GM21526 (cell line): Measurements from ENCODE around the gene SOAT2.
"Not testable (repeated sequence)": the region's sequence is repeated elsewhere in the genome, so short reads cannot be mapped to it uniquely, and the experiment has no call there.

Source experiments
- ATAC-seq: cut with Tn5 transposase; IDR thresholded peaks from one replicate; pipeline ENCODE4 v1.9.1; 2021; ENCODE audit warnings: moderate library complexity; ENCODE audit not compliant: unreplicated experiment, low FRiP score

The SOAT2 gene

GRCh38 chr12:53101931-53102781 is 1.1 kb upstream of the SOAT2 start:
- ATAC-seq = no peak

- ATAC-seq = no peak
These were observed 597 bp downstream of the SOAT2 start for GRCh38 chr12:53103860-53104305.

- no peak for ATAC-seq
These were observed 2.0 kb downstream of the SOAT2 start for GRCh38 chr12:53105256-53105655.

GRCh38 chr12:53105712-53106439 is 2.6 kb downstream of the SOAT2 start:
- ATAC-seq = no peak

- no peak for ATAC-seq
These were observed 3.8 kb downstream of the SOAT2 start for GRCh38 chr12:53107122-53107521.

GRCh38 chr12:53112431-53112830 is 9.1 kb downstream of the SOAT2 start:
- not testable (repeated sequence) for ATAC-seq

- ATAC-seq = no peak
These were observed 9.9 kb downstream of the SOAT2 start for GRCh38 chr12:53113136-53113705.

- ATAC-seq = no peak
These were observed 10.7 kb downstream of the SOAT2 start for GRCh38 chr12:53113951-53114350.

GRCh38 chr12:53115112-53115890 is 12.0 kb downstream of the SOAT2 start:
- ATAC-seq = no peak

GRCh38 chr12:53115891-53116648 is 12.8 kb downstream of the SOAT2 start:
- ATAC-seq = no peak

GRCh38 chr12:53118751-53119300 is 15.5 kb downstream of the SOAT2 start:
- ATAC-seq = no peak

- no peak for ATAC-seq
These were observed 17.6 kb downstream of the SOAT2 start for GRCh38 chr12:53120685-53121525.

GRCh38 chr12:53122961-53123468 is 19.7 kb downstream of the SOAT2 start:
- no peak for ATAC-seq

- no peak for ATAC-seq
These were observed 20.5 kb downstream of the SOAT2 start for GRCh38 chr12:53123578-53124351.

GRCh38 chr12:53124352-53124723 is 21.1 kb downstream of the SOAT2 start:
- no peak for ATAC-seq

- no peak for ATAC-seq
These were observed 23.9 kb downstream of the SOAT2 start for GRCh38 chr12:53127169-53127568.

- ATAC-seq = no peak
These were observed 25.7 kb downstream of the SOAT2 start for GRCh38 chr12:53128780-53129569.
